Measurements from ENCODE around the gene THAP10.
"Not testable (repeated sequence)": the region's sequence is repeated elsewhere in the genome, so short reads cannot be mapped to it uniquely, and the experiment has no call there.

THAP10 gene

GRCh38 chr15:70933411-70933810 is 41.2 kb upstream of the THAP10 start:
- no peak overlapping the region for H3K4me2 ChIP-seq (ENCODE audit: low read length)
- no peak overlapping the region for H3K4me3 ChIP-seq (ENCODE audit: low read length)
- H3K9me3 ChIP-seq (ENCODE audit: control insufficient read depth, insufficient read depth, low read length) = no peaks in the 10 kb centered on the region
- H3K36me3 ChIP-seq (ENCODE audit: control insufficient read depth, low read length) = no peaks in the 10 kb centered on the region
- no peaks in the 10 kb centered on the region for H4K20me1 ChIP-seq (ENCODE audit: control insufficient read depth, insufficient read depth, low read depth, low read length)
- no peak overlapping the region for H3K27ac ChIP-seq (ENCODE audit: low read depth, low read length)
- TF ChIP-seq, protein P1, sequence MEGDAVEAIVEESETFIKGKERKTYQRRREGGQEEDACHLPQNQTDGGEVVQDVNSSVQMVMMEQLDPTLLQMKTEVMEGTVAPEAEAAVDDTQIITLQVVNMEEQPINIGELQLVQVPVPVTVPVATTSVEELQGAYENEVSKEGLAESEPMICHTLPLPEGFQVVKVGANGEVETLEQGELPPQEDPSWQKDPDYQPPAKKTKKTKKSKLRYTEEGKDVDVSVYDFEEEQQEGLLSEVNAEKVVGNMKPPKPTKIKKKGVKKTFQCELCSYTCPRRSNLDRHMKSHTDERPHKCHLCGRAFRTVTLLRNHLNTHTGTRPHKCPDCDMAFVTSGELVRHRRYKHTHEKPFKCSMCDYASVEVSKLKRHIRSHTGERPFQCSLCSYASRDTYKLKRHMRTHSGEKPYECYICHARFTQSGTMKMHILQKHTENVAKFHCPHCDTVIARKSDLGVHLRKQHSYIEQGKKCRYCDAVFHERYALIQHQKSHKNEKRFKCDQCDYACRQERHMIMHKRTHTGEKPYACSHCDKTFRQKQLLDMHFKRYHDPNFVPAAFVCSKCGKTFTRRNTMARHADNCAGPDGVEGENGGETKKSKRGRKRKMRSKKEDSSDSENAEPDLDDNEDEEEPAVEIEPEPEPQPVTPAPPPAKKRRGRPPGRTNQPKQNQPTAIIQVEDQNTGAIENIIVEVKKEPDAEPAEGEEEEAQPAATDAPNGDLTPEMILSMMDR (IDR thresholded peaks at IDR 0.05; ENCODE audit: low read depth, low read length, poor library complexity, severe bottlenecking) = no peak
- no peak for TF ChIP-seq EZH2phosphoT487 (IDR thresholded peaks at IDR 0.05; ENCODE audit: borderline replicate concordance, low read length)
- no peaks in the 10 kb centered on the region; the same call in 1 of the 2 replicates for H3K27me3 ChIP-seq (ENCODE audit: control insufficient read depth, low read length)
- H3K4me1 ChIP-seq (ENCODE audit: control insufficient read depth, low read length) = no peaks in the 10 kb centered on the region
- no peaks in the 10 kb centered on the region for H3K79me2 ChIP-seq (ENCODE audit: control insufficient read depth, low read length)
- no peaks in the 10 kb centered on the region for H3K9me2 ChIP-seq (replicated peaks; ENCODE audit: control insufficient read depth, low read length)
- no peaks in the 10 kb centered on the region for H3F3A ChIP-seq (ENCODE audit: control insufficient read depth, insufficient read depth)

GRCh38 chr15:70932397-70932796 is 40.2 kb upstream of the THAP10 start:
- H3K9me2 ChIP-seq (replicated peaks; ENCODE audit: control insufficient read depth, low read length) = no peaks in the 10 kb centered on the region
- no peak overlapping the region for H3K4me3 ChIP-seq (ENCODE audit: low read length)
- H3K27ac ChIP-seq (ENCODE audit: low read depth, low read length) = no peak overlapping the region
- H3K9me3 ChIP-seq (ENCODE audit: control insufficient read depth, insufficient read depth, low read length) = no peaks in the 10 kb centered on the region
- H4K20me1 ChIP-seq (ENCODE audit: control insufficient read depth, insufficient read depth, low read depth, low read length) = no peaks in the 10 kb centered on the region
- H3K27me3 ChIP-seq (ENCODE audit: control insufficient read depth, low read length) = no peaks in the 10 kb centered on the region
- no peaks in the 10 kb centered on the region for H3K36me3 ChIP-seq (ENCODE audit: control insufficient read depth, low read length)
- no peaks in the 10 kb centered on the region for H3K4me1 ChIP-seq (ENCODE audit: control insufficient read depth, low read length)
- H3F3A ChIP-seq (ENCODE audit: control insufficient read depth, insufficient read depth) = no peaks in the 10 kb centered on the region
- no peak overlapping the region for H3K4me2 ChIP-seq (ENCODE audit: low read length)
- H3K79me2 ChIP-seq (ENCODE audit: control insufficient read depth, low read length) = no peaks in the 10 kb centered on the region
- TF ChIP-seq, protein P1 (IDR thresholded peaks at IDR 0.05; ENCODE audit: low read depth, low read length, poor library complexity, severe bottlenecking) = no peak
- TF ChIP-seq EZH2phosphoT487 (IDR thresholded peaks at IDR 0.05; ENCODE audit: borderline replicate concordance, low read length) = no peak

DNA sequence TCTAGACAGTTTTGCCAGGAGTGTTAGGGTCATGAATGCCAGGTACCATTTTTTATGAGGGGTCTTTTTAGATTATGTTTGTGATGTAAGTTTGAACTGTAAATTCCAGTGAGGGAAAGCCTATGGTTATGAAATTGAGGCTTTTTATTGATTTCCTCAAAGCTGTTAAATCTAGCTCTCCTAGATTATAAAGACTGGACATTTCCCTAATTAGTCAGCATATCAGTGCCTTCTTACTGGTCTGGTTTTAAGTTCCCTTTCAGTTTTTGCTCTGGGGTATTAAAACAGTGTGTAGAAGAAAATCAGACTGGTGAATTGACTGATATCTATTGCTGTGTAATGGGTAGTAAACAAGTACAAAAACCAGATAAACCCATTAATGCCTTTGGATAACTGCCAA is 39.6 kb upstream of the THAP10 start:
- H3K27me3 ChIP-seq (ENCODE audit: control insufficient read depth, low read length) = no peaks in the 10 kb centered on the region
- H3K4me2 ChIP-seq (ENCODE audit: low read length) = no peak overlapping the region
- H3K36me3 ChIP-seq (ENCODE audit: control insufficient read depth, low read length) = no peaks in the 10 kb centered on the region
- no peaks in the 10 kb centered on the region for H3K79me2 ChIP-seq (ENCODE audit: control insufficient read depth, low read length)
- H3K9me3 ChIP-seq (ENCODE audit: control insufficient read depth, insufficient read depth, low read length) = no peaks in the 10 kb centered on the region
- H3K4me1 ChIP-seq (ENCODE audit: control insufficient read depth, low read length) = no peaks in the 10 kb centered on the region
- H3F3A ChIP-seq (ENCODE audit: control insufficient read depth, insufficient read depth) = no peaks in the 10 kb centered on the region
- no peak overlapping the region for H3K27ac ChIP-seq (ENCODE audit: low read depth, low read length)
- no peak for TF ChIP-seq EZH2phosphoT487 (IDR thresholded peaks at IDR 0.05; ENCODE audit: borderline replicate concordance, low read length)
- TF ChIP-seq, protein P1 (IDR thresholded peaks at IDR 0.05; ENCODE audit: low read depth, low read length, poor library complexity, severe bottlenecking) = no peak
- no peaks in the 10 kb centered on the region for H3K9me2 ChIP-seq (replicated peaks; ENCODE audit: control insufficient read depth, low read length)
- no peaks in the 10 kb centered on the region for H4K20me1 ChIP-seq (ENCODE audit: control insufficient read depth, insufficient read depth, low read depth, low read length)
- no peak overlapping the region for H3K4me3 ChIP-seq (ENCODE audit: low read length)

DNA sequence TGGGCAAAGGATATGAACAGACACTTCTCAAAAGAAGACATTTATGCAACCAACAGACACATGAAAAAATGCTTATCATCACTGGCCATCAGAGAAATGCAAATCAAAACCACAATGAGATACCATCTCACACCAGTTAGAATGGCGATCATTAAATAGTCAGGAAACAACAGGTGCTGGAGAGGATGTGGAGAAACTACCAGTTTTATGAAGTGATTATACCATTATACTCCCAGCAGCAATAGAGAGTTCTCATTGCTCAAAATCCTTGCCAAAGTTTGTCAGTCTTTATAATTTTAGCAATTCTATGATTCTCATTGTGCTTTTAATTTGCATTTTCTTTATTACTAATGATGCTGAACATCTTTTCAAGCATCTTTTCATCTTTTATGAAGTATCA is 34.7 kb upstream of the THAP10 start:
- not testable (repeated sequence) for H3K79me2 ChIP-seq (ENCODE audit: control insufficient read depth, low read length); H3K4me3 ChIP-seq (ENCODE audit: low read length); H3K4me2 ChIP-seq (ENCODE audit: low read length); H3K27me3 ChIP-seq (ENCODE audit: control insufficient read depth, low read length); H3K4me1 ChIP-seq (ENCODE audit: control insufficient read depth, low read length); H3K27ac ChIP-seq (ENCODE audit: low read depth, low read length); H3F3A ChIP-seq (ENCODE audit: control insufficient read depth, insufficient read depth); H3K36me3 ChIP-seq (ENCODE audit: control insufficient read depth, low read length); H3K9me2 ChIP-seq (replicated peaks; ENCODE audit: control insufficient read depth, low read length); H3K9me3 ChIP-seq (ENCODE audit: control insufficient read depth, insufficient read depth, low read length); H4K20me1 ChIP-seq (ENCODE audit: control insufficient read depth, insufficient read depth, low read depth, low read length)

All from DOHH2 (cell line).